Spleen (tissue), 11 donors: ENCODE measurements around the gene RGS6. TPM values are rescaled to one million over a fixed set of nuclear protein-coding genes. Genes with fewer than 3 reads are reported as not detected.

Experiments
- DNase-seq: peaks from one replicate; pipeline ENCODE4 v3.0.0-alpha.2; 2020
- H3K27ac ChIP-seq, 8 donors: fragments of 200-600 bp; sonication (generic) in 7 of 8; 1 replicate in 4 of 8; 2 replicates in 4 of 8; pipeline versions ENCODE4 v1.5.0 to v1.8.0; 2016 to 2021; ENCODE audit warnings: inconsistent platforms in 4 of 8, mild to moderate bottlenecking in 4 of 8, moderate library complexity in 1 of 8
- H3K27me3 ChIP-seq, 7 donors: fragments of 200-600 bp; sonication (generic) in 6 of 7; replicated peaks in 1 of 7; 1 replicate in 4 of 7; 2 replicates in 3 of 7; pipeline versions ENCODE4 v1.5.0 to v1.8.0; 2016 to 2021; ENCODE audit warnings: inconsistent platforms in 3 of 7, mild to moderate bottlenecking in 1 of 7
- H3K36me3 ChIP-seq, 6 donors: fragments of 200-600 bp; sonication (generic) in 5 of 6; 1 replicate in 4 of 6; 2 replicates in 2 of 6; pipeline versions ENCODE4 v1.5.0 to v1.8.0; 2016 to 2021; ENCODE audit warnings: inconsistent platforms in 2 of 6
- H3K4me1 ChIP-seq, 6 donors: fragments of 200-600 bp; sonication (generic) in 5 of 6; 1 replicate in 3 of 6; 2 replicates in 3 of 6; pipeline versions ENCODE4 v1.5.0 to v1.8.0; 2016 to 2021; ENCODE audit warnings: inconsistent platforms in 3 of 6
- H3K4me3 ChIP-seq, 8 donors: fragments of 200-600 bp; sonication (generic) in 7 of 8; 1 replicate in 4 of 8; 2 replicates in 4 of 8; pipeline versions ENCODE4 v1.5.0 to v1.8.0; 2016 to 2021; ENCODE audit warnings: inconsistent platforms in 4 of 8, mild to moderate bottlenecking in 4 of 8, moderate library complexity in 2 of 8
- H3K9me3 ChIP-seq, 8 donors: fragments of 200-600 bp; sonication (generic) in 7 of 8; 1 replicate in 4 of 8; 2 replicates in 4 of 8; pipeline versions ENCODE4 v1.5.0 to v1.8.0; 2016 to 2021; ENCODE audit warnings: inconsistent platforms in 4 of 8
- CTCF ChIP-seq, 11 experiments: fragments of 200-600 bp in 7 of 11; fragments of 450-650 bp in 4 of 11; sonication (generic) in 4 of 11; IDR thresholded peaks in 8 of 11; conservative IDR thresholded peaks in 3 of 11; 1 replicate in 7 of 11; 2 replicates in 4 of 11; pipeline versions ENCODE4 v1.4.0 to v1.8.0; 2016 to 2021; ENCODE audit warnings: antibody characterized with exemption in 11 of 11, inconsistent platforms in 4 of 11, mild to moderate bottlenecking in 1 of 11
- POLR2A ChIP-seq, 3 donors: fragments of 450-650 bp; IDR thresholded peaks; one replicate each; pipeline ENCODE4 v1.5.1; 2017; ENCODE audit warnings: antibody characterized with exemption in 3 of 3, mild to moderate bottlenecking in 1 of 3
- POLR2AphosphoS5 ChIP-seq, 3 donors: sonication (generic); formaldehyde crosslinking; IDR thresholded peaks; one replicate each; pipeline ENCODE4 v1.5.1; 2017; ENCODE audit warnings: antibody characterized with exemption in 3 of 3
- WGBS, 5 donors: extraction: QIAGEN DNeasy Blood & Tissue Kit in 3 of 5; methylation state at CpG; one replicate each; pipeline versions ENCODE4 v1.1.5 to v1.1.7; 2013 to 2018; 5-methylcytosine and 5-hydroxymethylcytosine counted together
- intact Hi-C: fragments of 100-400 bp; cut with DNase I; formaldehyde crosslinking; loops from one replicate; pipeline ENCODE4 v1.15.0; 2023; ENCODE audit warnings: low total_unique reads
- polyA plus RNA-seq, 3 donors: library from polyadenylated mRNA; stranded (reverse); fragments of 200-250 nt; gene quantifications; one replicate each; pipeline ENCODE4 v1.2.1, GENCODE V29; 2013
- total RNA-seq, 7 donors: library from RNA; depleted of rRNA in 3 of 7; stranded (reverse); fragments of >200 nt in 3 of 7; fragmentation: NEBNext Ultra II Directional in 4 of 7; extraction: Animal tissue kit (Norgen Biotek cat#: 25700) in 4 of 7; gene quantifications; one replicate each; pipeline versions ENCODE4 v1.1.0 to v1.2.1, GENCODE V29; 2016 to 2021
- donor health status: healthy with polysubstance abuse.
- donor health status: DM: no; HTN: no; CAD: no; lungs with moderate emphysema.
- donor health status: DM: no; HTN: no; CAD: no.
- donor health status: Bipolar disorder and iron deficiency.
- donor health status: healthy.
- donor health status: DM: no; HTN: no; CAD: no.
- donor health status: DM: yes; HTN: yes; CAD: no.

RGS6 gene
- total and polyA plus RNA-seq, 10 donors, result 0.20 to 8.1 (median 2.3) TPM

DNA sequence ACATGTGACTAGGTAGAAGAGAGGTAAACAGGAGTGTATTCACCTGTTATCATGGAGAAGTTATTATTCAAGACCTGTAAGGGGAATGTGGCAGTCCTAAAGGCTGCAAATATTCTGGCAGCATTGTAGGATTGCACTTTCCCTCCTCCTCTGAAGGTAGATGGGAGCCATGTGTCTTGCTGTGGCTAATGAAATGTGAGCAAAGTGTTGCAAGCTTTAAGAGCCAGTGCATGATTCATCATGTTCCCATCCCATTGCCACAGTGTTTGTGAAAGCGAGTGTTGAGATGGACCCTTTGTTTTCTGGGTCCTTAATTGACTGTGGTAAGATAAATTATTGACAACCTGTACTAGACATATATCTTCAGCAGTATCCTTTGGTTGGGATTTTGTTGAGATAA lies 128.7 kb downstream of the RGS6 start:
- WGBS, 5 donors, result 78 to 95% (median 91%) methylated on average over 1 of the region's 1 CpG
- TF ChIP-seq POLR2AphosphoS5 (IDR thresholded peaks at IDR 0.05) (no peak), CTCF (IDR thresholded peaks at IDR 0.05 in 8 of 11, conservative IDR thresholded peaks at IDR 0.05 in 3 of 11) (no peak), POLR2A (IDR thresholded peaks at IDR 0.05) (no peak)
- Histone ChIP-seq H3K4me3 (no peak overlapping the region), H3K27ac (no peak overlapping the region), H3K4me1 (no peaks in the 10 kb centered on the region), H3K36me3 (no peaks in the 10 kb centered on the region), H3K9me3 (no peaks in the 10 kb centered on the region), H3K27me3 (no peaks in the 10 kb centered on the region)
- no peak for DNase-seq
- intact Hi-C loops, result no loop called here

DNA sequence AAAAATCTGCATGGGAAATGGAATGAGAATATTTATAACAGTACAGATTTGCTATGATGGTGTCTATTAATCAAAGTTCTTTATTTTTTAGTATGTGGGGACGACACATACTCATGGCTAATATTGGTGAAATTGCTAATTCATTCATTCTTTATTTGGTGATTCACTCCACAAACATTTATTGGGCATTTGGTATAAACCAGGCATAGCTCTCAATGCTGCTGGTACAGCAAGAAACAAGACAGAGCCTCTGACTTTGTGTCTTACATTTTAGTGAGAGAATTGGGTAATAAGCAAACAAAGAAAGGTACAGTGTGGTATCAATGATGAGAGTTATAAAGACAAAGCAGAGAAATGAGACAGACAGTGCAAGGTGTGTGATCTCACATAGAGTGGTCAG lies 129.5 kb downstream of the RGS6 start:
- no peaks in the 10 kb centered on the region for H3K9me3 ChIP-seq
- no peak for DNase-seq
- 62 to 86% (median 72%) methylated on average over 1 of the region's 1 CpG for WGBS, 5 donors
- H3K36me3 ChIP-seq, result no peaks in the 10 kb centered on the region
- no peak overlapping the region for H3K4me3 ChIP-seq
- H3K27ac ChIP-seq, result no peak overlapping the region
- intact Hi-C loops, result no loop called here
- no peaks in the 10 kb centered on the region for H3K27me3 ChIP-seq
- no peaks in the 10 kb centered on the region for H3K4me1 ChIP-seq
- TF ChIP-seq CTCF (IDR thresholded peaks at IDR 0.05 in 8 of 11, conservative IDR thresholded peaks at IDR 0.05 in 3 of 11) (no peak), POLR2A (IDR thresholded peaks at IDR 0.05) (no peak), POLR2AphosphoS5 (IDR thresholded peaks at IDR 0.05) (no peak)

DNA sequence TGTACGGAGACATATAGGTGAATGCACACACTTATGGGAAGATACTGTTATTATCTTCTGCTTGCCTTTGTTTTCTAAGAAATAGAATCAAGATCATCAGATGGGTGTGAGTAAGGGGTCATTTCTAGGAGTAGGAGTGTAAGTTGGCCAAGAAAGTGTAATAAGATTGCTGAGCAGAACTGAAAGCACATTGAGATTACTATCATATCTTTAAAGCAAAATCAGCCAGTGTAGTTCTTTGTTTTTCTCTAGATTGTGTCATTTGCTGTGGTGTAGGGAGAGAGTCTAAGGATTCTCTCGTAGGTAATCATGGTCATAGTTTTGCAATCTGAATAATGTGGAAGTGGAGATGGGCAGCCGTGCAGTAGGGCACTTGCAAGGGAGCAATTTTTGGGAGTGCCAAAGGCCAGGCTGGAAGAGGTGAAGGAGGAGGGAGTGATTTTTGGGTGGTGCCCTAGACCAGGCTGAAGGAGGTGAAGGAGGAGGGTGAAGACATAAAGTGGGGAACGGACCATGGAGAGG lies 131.6 kb downstream of the RGS6 start:
- intact Hi-C loops, result no loop called here
- TF ChIP-seq POLR2AphosphoS5 (IDR thresholded peaks at IDR 0.05) (no peak), CTCF (IDR thresholded peaks at IDR 0.05 in 8 of 11, conservative IDR thresholded peaks at IDR 0.05 in 3 of 11) (no peak), POLR2A (IDR thresholded peaks at IDR 0.05) (no peak)
- Histone ChIP-seq H3K27me3 (no peaks in the 10 kb centered on the region), H3K36me3 (no peaks in the 10 kb centered on the region), H3K9me3 (no peaks in the 10 kb centered on the region), H3K27ac (no peak overlapping the region), H3K4me1 (no peaks in the 10 kb centered on the region), H3K4me3 (no peak overlapping the region)
- 64 to 83% (median 74%) methylated on average over 4 of the region's 4 CpGs for WGBS, 5 donors
- DNase-seq, result no peak

DNA sequence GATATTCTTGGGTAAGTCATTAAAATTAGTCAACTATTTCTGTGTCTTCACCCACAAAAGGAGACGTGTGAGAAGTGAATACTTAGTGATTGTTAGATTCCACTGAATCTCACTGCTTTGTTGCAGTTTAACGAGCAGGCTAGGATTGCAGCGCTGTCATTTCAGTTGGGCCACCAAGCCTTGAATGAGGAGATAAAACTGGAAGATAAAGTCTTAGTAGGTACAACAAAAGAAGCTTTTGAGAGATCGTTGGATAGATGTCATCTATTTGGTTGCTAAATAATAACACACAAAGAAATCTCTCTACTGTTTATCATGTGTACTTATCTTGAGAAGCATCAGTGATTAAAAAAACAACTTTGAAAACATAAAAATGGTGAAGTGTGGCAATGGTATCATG lies 132.3 kb downstream of the RGS6 start:
- H3K4me3 ChIP-seq, result no peak overlapping the region
- no peak overlapping the region for H3K27ac ChIP-seq
- no peaks in the 10 kb centered on the region for H3K9me3 ChIP-seq
- intact Hi-C loops, result no loop called here
- no peaks in the 10 kb centered on the region for H3K27me3 ChIP-seq
- H3K4me1 ChIP-seq, result no peaks in the 10 kb centered on the region
- 72 to 83% (median 79%) methylated on average over 4 of the region's 4 CpGs for WGBS, 5 donors
- TF ChIP-seq CTCF (IDR thresholded peaks at IDR 0.05 in 8 of 11, conservative IDR thresholded peaks at IDR 0.05 in 3 of 11), result no peak
- no peak for TF ChIP-seq POLR2A (IDR thresholded peaks at IDR 0.05)
- TF ChIP-seq POLR2AphosphoS5 (IDR thresholded peaks at IDR 0.05), result no peak
- no peak for DNase-seq
- H3K36me3 ChIP-seq, result no peaks in the 10 kb centered on the region
